ENCODE measurements around the gene PPP3R1. TPM values are rescaled to one million over a fixed set of nuclear protein-coding genes. Genes with fewer than 3 reads are reported as not detected.
"Not testable (repeated sequence)": the region's sequence is repeated elsewhere in the genome, so short reads cannot be mapped to it uniquely, and the experiment has no call there.

The PPP3R1 gene
- total and polyA plus RNA-seq, 10 donors, result 13.7 to 78.2 (median 57.9) TPM

- WGBS, 5 donors, result 96 to 99% (median 96%) methylated on average over 3 of the region's 3 CpGs
- Histone ChIP-seq H3K27me3 (replicated peaks in 1 of 7) (no peaks in the 10 kb centered on the region), H3K4me3 (no peak overlapping the region), H3K27ac (no peak overlapping the region), H3K36me3 (peaks cover 0 to 95% (median 35%) of the 10 kb centered on the region in 6 donors), H3K4me1 (peaks cover 0 to 35% (median 14%) of the 10 kb centered on the region in 6 donors), H3K9me3 (no peaks in the 10 kb centered on the region)
- intact Hi-C loops (cut with DNase I; ENCODE audit: low total_unique reads), result no loop called here
- TF ChIP-seq CTCF (IDR thresholded peaks at IDR 0.05 in 8 of 11, conservative IDR thresholded peaks at IDR 0.05 in 3 of 11) (no peak), POLR2A (IDR thresholded peaks at IDR 0.05) (no peak), POLR2AphosphoS5 (IDR thresholded peaks at IDR 0.05) (no peak)
- DNase-seq, result no peak
These were observed 73.9 kb downstream of the PPP3R1 start for GRCh38 chr2:68178432-68178831.

DNA sequence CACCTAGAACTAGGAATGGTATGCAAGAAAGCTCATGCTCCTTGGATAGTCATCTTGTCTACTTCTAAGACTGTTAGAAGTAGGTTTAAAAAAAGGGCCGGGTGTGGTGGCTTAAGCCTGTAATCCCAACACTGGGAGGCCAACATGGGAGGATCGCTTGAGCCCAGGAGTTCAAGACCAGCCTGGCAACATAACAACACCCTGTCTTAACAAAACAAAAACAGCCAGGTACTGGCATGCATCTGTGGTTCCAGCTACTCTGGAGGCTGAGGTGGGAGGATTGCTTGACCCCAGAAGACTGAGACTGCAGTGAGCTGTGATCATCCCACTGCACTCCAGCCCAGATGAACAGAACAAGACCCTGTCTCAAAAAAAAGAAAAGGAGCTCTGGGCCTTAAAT lies 74.8 kb downstream of the PPP3R1 start:
- intact Hi-C loops (cut with DNase I; ENCODE audit: low total_unique reads), result no loop called here
- 47 to 83% (median 50%) methylated on average over 2 of the region's 2 CpGs for WGBS, 5 donors
- no peak for TF ChIP-seq CTCF (IDR thresholded peaks at IDR 0.05 in 8 of 11, conservative IDR thresholded peaks at IDR 0.05 in 3 of 11)
- no peak for TF ChIP-seq POLR2A (IDR thresholded peaks at IDR 0.05)
- peak in 1 of 3 donors; percentile 22 for TF ChIP-seq POLR2AphosphoS5 (IDR thresholded peaks at IDR 0.05)

GRCh38 chr2:68176657-68177056 lies 75.7 kb downstream of the PPP3R1 start:
- Histone ChIP-seq H3K27me3 (replicated peaks in 1 of 7) (no peaks in the 10 kb centered on the region), H3K4me1 (peaks cover 3 to 47% (median 19%) of the 10 kb centered on the region in 6 donors), H3K27ac (no peak overlapping the region), H3K36me3 (peaks cover 0 to 93% (median 28%) of the 10 kb centered on the region in 6 donors), H3K4me3 (no peak overlapping the region), H3K9me3 (no peaks in the 10 kb centered on the region)
- intact Hi-C loops (cut with DNase I; ENCODE audit: low total_unique reads), result no loop called here
- no peak for DNase-seq
- no peak for TF ChIP-seq POLR2A (IDR thresholded peaks at IDR 0.05)
- no peak for TF ChIP-seq CTCF (IDR thresholded peaks at IDR 0.05 in 8 of 11, conservative IDR thresholded peaks at IDR 0.05 in 3 of 11)
- TF ChIP-seq POLR2AphosphoS5 (IDR thresholded peaks at IDR 0.05), result no peak
- WGBS, 5 donors, result 45 to 60% (median 50%) methylated on average over 7 of the region's 7 CpGs

More for the DNA sequence above, 74.8 kb downstream of the PPP3R1 start:
- Histone ChIP-seq H3K4me3 (no peak overlapping the region), H3K4me1 (peaks cover 3 to 44% (median 19%) of the 10 kb centered on the region in 6 donors), H3K36me3 (peaks cover 0 to 92% (median 30%) of the 10 kb centered on the region in 6 donors), H3K27me3 (replicated peaks in 1 of 7) (no peaks in the 10 kb centered on the region), H3K9me3 (no peaks in the 10 kb centered on the region), H3K27ac (no peak overlapping the region)
- DNase-seq, result no peak

- WGBS, 5 donors, result 90 to 99% (median 96%) methylated on average over 4 of the region's 4 CpGs
- H3K27me3 ChIP-seq (replicated peaks in 1 of 7); intact Hi-C loops (cut with DNase I; ENCODE audit: low total_unique reads); H3K27ac ChIP-seq; H3K4me3 ChIP-seq; H3K9me3 ChIP-seq; DNase-seq: not testable (repeated sequence)
- peaks cover 0 to 90% (median 27%) of the 10 kb centered on the region in 6 donors for H3K36me3 ChIP-seq
- peaks cover 3 to 47% (median 19%) of the 10 kb centered on the region in 6 donors for H3K4me1 ChIP-seq
These were observed 77.1 kb downstream of the PPP3R1 start for GRCh38 chr2:68175210-68175609.

All from spleen (tissue), 11 donors.